Upper lobe of left lung (tissue), 6 donors: ENCODE results near the gene ABCA12. TPM values are rescaled to one million over a fixed set of nuclear protein-coding genes. Genes with fewer than 3 reads are reported as not detected.

Experiments
- ATAC-seq, 2 donors: fragments of 200-7000 bp; cut with Tn5 transposase; one replicate each; pipeline ENCODE4 v1.9.1; 2022; ENCODE audit warnings: mild to moderate bottlenecking in 2 of 2, moderate library complexity in 2 of 2; ENCODE audit not compliant: low FRiP score in 2 of 2
- DNase-seq, 2 donors: peaks; one replicate each; pipeline ENCODE4 v3.0.0-alpha.2; 2019 to 2020
- H3K27ac ChIP-seq, 4 donors: fragments of 200-600 bp; sonication (generic); one replicate each; pipeline ENCODE4 v1.5.1; 2016 to 2019
- H3K27me3 ChIP-seq, 4 donors: fragments of 200-600 bp; sonication (generic); one replicate each; pipeline ENCODE4 v1.5.1; 2017 to 2019
- H3K36me3 ChIP-seq, 4 donors: fragments of 200-600 bp; sonication (generic); one replicate each; pipeline ENCODE4 v1.5.1; 2016 to 2019
- H3K4me1 ChIP-seq, 4 donors: fragments of 200-600 bp; sonication (generic); one replicate each; pipeline ENCODE4 v1.5.1; 2018 to 2019
- H3K4me3 ChIP-seq, 4 donors: fragments of 200-600 bp; sonication (generic); one replicate each; pipeline ENCODE4 v1.5.1; 2017 to 2019; ENCODE audit warnings: mild to moderate bottlenecking in 2 of 4, moderate library complexity in 1 of 4
- H3K9me3 ChIP-seq, 4 donors: fragments of 200-600 bp; sonication (generic); one replicate each; pipeline ENCODE4 v1.5.1; 2018 to 2019
- CTCF ChIP-seq, 6 experiments: fragments of 450-650 bp in 4 of 6; fragments of 200-600 bp in 2 of 6; sonication (generic) in 2 of 6; IDR thresholded peaks; one replicate each; pipeline ENCODE4 v1.5.1; 2016 to 2019; ENCODE audit warnings: antibody characterized with exemption in 6 of 6
- EP300 ChIP-seq, 4 donors: sonication (generic); formaldehyde crosslinking; IDR thresholded peaks; one replicate each; pipeline ENCODE4 v1.5.1; 2017; ENCODE audit warnings: antibody characterized with exemption in 4 of 4, control low read depth in 2 of 4
- POLR2A ChIP-seq, 4 donors: fragments of 450-650 bp; IDR thresholded peaks; one replicate each; pipeline ENCODE4 v1.5.1; 2016 to 2017; ENCODE audit warnings: antibody characterized with exemption in 4 of 4, mild to moderate bottlenecking in 2 of 4
- POLR2AphosphoS5 ChIP-seq, 2 donors: sonication (generic); formaldehyde crosslinking; IDR thresholded peaks; one replicate each; pipeline ENCODE4 v1.5.1; 2017; ENCODE audit warnings: antibody characterized with exemption in 2 of 2
- WGBS, 2 donors: methylation state at CpG; one replicate each; pipeline ENCODE4 v1.1.5; 2017 to 2018; 5-methylcytosine and 5-hydroxymethylcytosine counted together
- total RNA-seq, 6 donors: library from RNA; depleted of rRNA in 4 of 6; stranded (reverse); fragments of >200 nt in 4 of 6; gene quantifications; one replicate each; pipeline versions ENCODE4 v1.1.0 to v1.2.1, GENCODE V29; 2016 to 2021
- donor health status: DM: no; HTN: no; CAD: no; lungs with moderate emphysema.
- donor health status: DM: no; HTN: yes; CAD: no; lungs with severe emphysema.

Gene ABCA12
- total RNA-seq, 6 donors from 2014 or later: 0.03 to 0.44 (median 0.10) TPM; not detected in 3

- Histone ChIP-seq H3K27ac (no peak overlapping the region), H3K36me3 (no peaks in the 10 kb centered on the region), H3K4me1 (no peaks in the 10 kb centered on the region), H3K27me3 (no peaks in the 10 kb centered on the region), H3K9me3 (no peaks in the 10 kb centered on the region), H3K4me3 (no peak overlapping the region)
- ATAC-seq: no peak
- DNase-seq: no peak
- TF ChIP-seq POLR2AphosphoS5 (IDR thresholded peaks at IDR 0.05): no peak
- TF ChIP-seq CTCF (IDR thresholded peaks at IDR 0.05): no peak
- TF ChIP-seq POLR2A (IDR thresholded peaks at IDR 0.05): no peak
- TF ChIP-seq EP300 (IDR thresholded peaks at IDR 0.05): no peak
- 83 to 88% methylated on average over 4 of the region's 4 CpGs for WGBS, 2 donors
Observed at GRCh38 chr2:215083146-215083545, 55.3 kb downstream of the ABCA12 start.

- Histone ChIP-seq H3K27ac (no peak overlapping the region), H3K4me1 (no peaks in the 10 kb centered on the region), H3K9me3 (no peaks in the 10 kb centered on the region), H3K27me3 (no peaks in the 10 kb centered on the region), H3K36me3 (no peaks in the 10 kb centered on the region), H3K4me3 (no peak overlapping the region)
- ATAC-seq: no peak
- DNase-seq: no peak
- no peak for TF ChIP-seq POLR2A (IDR thresholded peaks at IDR 0.05)
- no peak for TF ChIP-seq EP300 (IDR thresholded peaks at IDR 0.05)
- TF ChIP-seq POLR2AphosphoS5 (IDR thresholded peaks at IDR 0.05): no peak
- no peak for TF ChIP-seq CTCF (IDR thresholded peaks at IDR 0.05)
Observed at GRCh38 chr2:215082446-215082845, 56.0 kb downstream of the ABCA12 start.

GRCh38 chr2:215080545-215080944, 57.9 kb downstream of the ABCA12 start:
- H3K36me3 ChIP-seq: no peaks in the 10 kb centered on the region
- WGBS, 2 donors: 61 to 84% methylated on average over 4 of the region's 4 CpGs
- H3K4me3 ChIP-seq: no peak overlapping the region
- no peak overlapping the region for H3K27ac ChIP-seq
- no peaks in the 10 kb centered on the region for H3K4me1 ChIP-seq
- DNase-seq: no peak
- H3K27me3 ChIP-seq: no peaks in the 10 kb centered on the region
- H3K9me3 ChIP-seq: no peaks in the 10 kb centered on the region
- no peak for ATAC-seq
- TF ChIP-seq EP300 (IDR thresholded peaks at IDR 0.05): no peak

GRCh38 chr2:215071676-215072075, 66.8 kb downstream of the ABCA12 start:
- no peaks in the 10 kb centered on the region for H3K36me3 ChIP-seq
- H3K27me3 ChIP-seq: no peaks in the 10 kb centered on the region
- DNase-seq: no peak
- TF ChIP-seq CTCF (IDR thresholded peaks at IDR 0.05): no peak
- no peak for TF ChIP-seq POLR2A (IDR thresholded peaks at IDR 0.05)
- no peak for TF ChIP-seq EP300 (IDR thresholded peaks at IDR 0.05)
- no peak for TF ChIP-seq POLR2AphosphoS5 (IDR thresholded peaks at IDR 0.05)
- H3K9me3 ChIP-seq: no peaks in the 10 kb centered on the region
- no peaks in the 10 kb centered on the region for H3K4me1 ChIP-seq
- H3K4me3 ChIP-seq: no peak overlapping the region
- 72 to 75% methylated on average over 3 of the region's 3 CpGs for WGBS, 2 donors
- H3K27ac ChIP-seq: no peak overlapping the region
- ATAC-seq: no peak

GRCh38 chr2:215068399-215068798, 70.0 kb downstream of the ABCA12 start:
- WGBS, 2 donors: 58 to 59% methylated on average over 2 of the region's 2 CpGs
- no peak for DNase-seq
- H3K9me3 ChIP-seq: no peaks in the 10 kb centered on the region
- H3K4me1 ChIP-seq: no peaks in the 10 kb centered on the region
- no peak overlapping the region for H3K27ac ChIP-seq
- H3K4me3 ChIP-seq: no peak overlapping the region
- TF ChIP-seq EP300 (IDR thresholded peaks at IDR 0.05) (no peak), POLR2AphosphoS5 (IDR thresholded peaks at IDR 0.05) (no peak), CTCF (IDR thresholded peaks at IDR 0.05) (no peak), POLR2A (IDR thresholded peaks at IDR 0.05) (no peak)
- no peak for ATAC-seq
- no peaks in the 10 kb centered on the region for H3K36me3 ChIP-seq
- no peaks in the 10 kb centered on the region for H3K27me3 ChIP-seq
